ENCODE data around the gene B3GAT1.

B3GAT1 gene

GRCh38 chr11:134441281-134441680 is 29.2 kb upstream of the B3GAT1 start:
- no peak for DNase-seq

GRCh38 chr11:134440851-134441250 is 28.8 kb upstream of the B3GAT1 start:
- no peak for DNase-seq

- no peak for DNase-seq
These were observed 26.8 kb upstream of the B3GAT1 start for GRCh38 chr11:134438542-134439537.

GRCh38 chr11:134437821-134438220 is 25.8 kb upstream of the B3GAT1 start:
- DNase-seq: no peak

DNA sequence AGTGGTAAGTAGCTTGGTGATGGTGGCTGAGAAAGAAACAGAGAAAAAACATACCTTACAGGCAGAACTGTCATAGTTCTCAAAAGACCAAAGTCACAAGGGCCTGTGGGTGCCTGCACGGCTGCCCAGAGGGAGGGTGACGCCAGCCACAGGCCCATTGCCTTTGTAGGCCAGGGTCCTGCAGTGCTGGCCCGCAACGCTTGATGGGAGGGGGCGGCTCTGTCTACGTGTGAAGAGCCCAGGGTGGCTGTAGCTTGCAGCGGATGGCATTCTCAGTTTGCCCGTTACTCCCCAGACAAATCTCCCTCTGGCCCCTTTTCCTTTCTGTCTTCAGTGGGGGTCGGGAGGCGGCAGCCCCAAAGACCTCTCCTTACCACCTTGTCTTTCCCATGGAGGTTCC is 24.7 kb upstream of the B3GAT1 start:
- DNase-seq: no peak

DNA sequence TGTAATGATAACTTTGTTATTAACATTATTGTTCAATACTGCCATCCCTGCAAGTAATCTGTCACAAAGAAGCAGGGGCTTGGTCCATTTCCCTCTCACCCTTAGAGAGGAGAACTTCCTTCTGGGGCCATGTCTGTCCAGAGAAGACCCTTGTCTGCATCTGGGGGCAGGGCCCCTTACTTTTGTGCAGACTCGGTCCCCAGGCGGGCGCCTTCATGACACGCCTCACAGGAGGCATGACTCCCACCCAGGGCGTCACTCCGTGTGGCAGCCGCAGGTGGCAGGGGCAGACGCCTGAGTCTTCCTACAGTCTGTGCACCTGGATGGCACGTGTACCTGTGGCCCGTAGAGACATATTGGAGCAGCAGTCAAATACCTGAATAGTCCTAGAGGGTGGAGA is 21.8 kb upstream of the B3GAT1 start:
- no peak for DNase-seq

DNA sequence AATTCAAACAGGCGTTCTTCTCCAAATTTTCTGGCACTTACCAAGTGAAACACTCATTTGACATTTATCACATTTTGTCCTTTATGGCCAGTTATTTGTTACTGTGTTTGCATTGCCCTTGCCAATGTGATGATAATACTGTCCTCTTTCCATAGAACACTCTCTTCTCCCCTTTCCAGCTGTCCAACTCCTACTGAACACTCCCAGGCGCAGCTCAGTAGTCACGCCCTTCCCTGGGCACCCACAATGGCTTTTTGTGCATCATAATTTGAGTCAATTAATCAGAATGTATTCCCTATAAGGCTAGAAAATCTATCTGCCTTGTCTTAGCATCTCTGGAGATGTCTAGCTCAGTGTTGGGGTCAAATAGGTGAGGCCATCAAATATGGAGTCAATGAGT is 21.2 kb upstream of the B3GAT1 start:
- no peak for DNase-seq

DNA sequence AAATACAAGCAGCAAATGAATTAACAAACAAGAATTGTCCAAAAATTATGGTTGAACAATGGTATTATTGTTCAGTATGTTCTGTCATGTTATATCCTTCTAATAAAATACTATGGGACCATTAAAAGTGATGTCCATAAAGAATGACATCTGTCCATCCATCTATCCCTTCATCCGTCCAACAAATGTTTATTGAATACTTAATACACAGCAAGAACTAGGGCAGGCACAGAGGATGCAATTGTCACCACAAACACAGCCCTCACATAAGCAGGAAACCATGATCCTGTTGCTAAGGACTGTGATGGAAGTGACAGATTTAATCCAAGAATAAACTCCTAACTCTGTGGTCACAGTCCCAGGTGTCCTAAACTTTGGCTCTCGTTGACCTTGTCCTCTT is 20.7 kb upstream of the B3GAT1 start:
- no peak for DNase-seq

DNA sequence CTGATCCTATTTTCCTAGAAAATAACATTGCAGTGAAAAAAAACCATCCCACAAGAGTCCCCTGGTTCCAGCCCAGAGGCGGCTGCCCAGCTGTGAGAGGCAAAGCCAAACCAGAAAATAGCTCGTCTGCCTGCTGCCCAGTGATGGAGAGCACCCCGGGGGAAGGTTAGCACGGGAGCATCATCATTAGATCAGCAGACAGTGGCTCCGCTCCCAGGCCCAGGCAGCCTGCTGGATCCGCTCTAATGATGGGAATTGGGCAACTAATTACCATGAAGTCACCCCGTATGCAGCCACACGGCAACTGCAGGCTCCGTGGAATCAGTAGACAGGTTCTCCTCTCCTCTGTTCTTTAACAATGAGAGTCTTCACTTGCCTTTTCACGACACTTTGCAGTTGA is 17.1 kb upstream of the B3GAT1 start:
- no peak for DNase-seq

DNA sequence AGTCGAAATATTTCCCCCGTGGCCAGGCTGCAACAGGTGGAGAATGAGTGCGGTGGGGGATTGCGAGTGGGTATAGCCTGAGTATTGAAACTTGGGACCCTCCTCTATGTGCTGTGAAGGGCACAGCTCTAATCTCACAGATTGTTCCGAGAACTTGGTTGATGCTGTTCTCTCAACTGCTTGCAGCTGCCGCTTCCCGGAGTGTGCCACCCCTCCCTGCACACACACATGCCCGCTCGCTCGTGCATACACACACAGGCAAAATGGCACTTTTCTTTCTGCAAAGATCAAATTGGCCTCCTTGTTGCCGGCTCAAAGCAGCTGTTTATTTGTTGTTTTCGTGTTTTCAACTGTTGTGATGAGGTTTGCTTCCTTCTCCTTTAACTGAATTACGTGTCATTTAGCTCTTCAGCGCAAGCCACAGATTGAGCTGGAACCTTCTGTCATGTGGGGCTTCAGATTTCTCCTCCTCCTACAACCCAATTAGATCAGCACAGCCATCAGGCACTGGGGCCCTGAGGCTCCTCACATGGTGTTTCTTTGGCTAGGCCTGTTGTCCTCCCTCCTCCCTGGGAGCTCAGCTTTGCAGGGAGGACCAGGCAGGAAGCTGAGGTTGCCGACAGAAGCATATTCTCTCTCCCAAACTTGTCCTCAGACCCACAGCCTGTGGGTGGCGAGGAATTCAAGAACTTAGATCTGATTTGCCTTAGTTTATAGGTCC is 13.9 kb upstream of the B3GAT1 start:
- DNase-seq: no peak

GRCh38 chr11:134425413-134425812 is 13.4 kb upstream of the B3GAT1 start:
- no peak for DNase-seq

DNA sequence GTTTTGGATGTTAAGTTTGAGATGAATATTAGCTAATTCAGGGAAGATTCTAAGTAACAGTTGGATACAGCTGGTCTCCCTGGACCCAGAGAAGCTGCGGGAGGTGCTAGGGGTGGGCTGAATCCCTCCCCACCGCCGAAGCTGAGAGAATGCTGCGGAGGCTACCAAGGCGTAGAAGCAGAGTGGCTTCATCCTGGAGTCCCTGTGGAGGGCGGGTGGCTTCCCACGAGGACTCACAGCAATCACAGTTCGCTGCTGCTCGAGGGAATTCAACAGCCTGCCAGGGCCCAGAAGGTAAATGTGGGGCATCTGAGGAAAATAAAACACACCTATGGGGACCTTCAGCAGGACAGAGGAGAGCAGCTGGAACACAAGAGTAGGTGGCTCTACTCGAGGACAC is 11.1 kb upstream of the B3GAT1 start:
- DNase-seq: no peak

DNA sequence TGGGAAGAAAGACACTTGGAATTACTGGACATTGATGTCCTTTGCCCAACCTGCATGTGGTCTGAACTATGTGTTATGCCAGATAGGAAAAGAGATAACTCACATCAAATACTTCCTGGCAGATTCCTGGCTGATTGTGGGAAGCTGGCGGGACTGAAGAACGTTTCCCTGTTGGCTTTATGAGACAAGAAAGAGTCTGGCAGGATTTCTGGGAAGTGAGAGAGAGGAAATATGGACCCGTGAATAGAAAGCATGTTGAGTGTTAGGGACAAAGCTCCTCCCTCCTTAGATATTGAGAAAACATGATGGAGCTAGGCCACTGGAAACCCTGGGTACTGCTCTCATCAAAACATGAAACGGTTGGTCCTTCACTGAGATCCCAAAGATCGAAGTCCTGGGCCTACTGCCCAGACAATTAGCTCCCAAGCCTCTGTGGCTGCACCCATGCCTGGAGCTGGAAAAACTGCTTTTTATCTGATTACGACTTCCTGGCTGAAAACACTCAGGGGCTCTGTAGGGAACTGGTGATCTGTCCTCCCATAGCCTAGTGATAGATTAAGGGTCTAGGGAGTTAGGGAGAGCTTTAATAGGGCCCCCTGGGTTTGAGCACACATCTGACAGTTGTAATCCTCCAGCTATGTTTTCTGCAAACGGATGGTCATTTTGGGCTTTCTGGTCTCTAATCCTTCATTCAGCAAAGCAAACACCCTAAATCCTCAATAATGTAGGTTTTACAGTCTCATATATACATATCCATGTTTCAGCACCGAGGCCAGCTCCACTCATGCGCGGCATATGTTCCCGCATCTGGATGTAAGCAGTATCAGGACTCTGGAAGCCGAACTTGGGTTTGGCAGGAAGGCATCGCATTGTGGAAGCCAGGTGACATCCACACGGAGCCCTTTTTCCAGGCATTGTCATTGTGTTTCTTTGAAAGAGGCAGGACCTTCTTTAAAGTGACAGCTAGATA is 6.1 kb upstream of the B3GAT1 start:
- DNase-seq: no peak

- no peak for DNase-seq
These were observed 4.7 kb upstream of the B3GAT1 start for GRCh38 chr11:134416726-134417125.

DNA sequence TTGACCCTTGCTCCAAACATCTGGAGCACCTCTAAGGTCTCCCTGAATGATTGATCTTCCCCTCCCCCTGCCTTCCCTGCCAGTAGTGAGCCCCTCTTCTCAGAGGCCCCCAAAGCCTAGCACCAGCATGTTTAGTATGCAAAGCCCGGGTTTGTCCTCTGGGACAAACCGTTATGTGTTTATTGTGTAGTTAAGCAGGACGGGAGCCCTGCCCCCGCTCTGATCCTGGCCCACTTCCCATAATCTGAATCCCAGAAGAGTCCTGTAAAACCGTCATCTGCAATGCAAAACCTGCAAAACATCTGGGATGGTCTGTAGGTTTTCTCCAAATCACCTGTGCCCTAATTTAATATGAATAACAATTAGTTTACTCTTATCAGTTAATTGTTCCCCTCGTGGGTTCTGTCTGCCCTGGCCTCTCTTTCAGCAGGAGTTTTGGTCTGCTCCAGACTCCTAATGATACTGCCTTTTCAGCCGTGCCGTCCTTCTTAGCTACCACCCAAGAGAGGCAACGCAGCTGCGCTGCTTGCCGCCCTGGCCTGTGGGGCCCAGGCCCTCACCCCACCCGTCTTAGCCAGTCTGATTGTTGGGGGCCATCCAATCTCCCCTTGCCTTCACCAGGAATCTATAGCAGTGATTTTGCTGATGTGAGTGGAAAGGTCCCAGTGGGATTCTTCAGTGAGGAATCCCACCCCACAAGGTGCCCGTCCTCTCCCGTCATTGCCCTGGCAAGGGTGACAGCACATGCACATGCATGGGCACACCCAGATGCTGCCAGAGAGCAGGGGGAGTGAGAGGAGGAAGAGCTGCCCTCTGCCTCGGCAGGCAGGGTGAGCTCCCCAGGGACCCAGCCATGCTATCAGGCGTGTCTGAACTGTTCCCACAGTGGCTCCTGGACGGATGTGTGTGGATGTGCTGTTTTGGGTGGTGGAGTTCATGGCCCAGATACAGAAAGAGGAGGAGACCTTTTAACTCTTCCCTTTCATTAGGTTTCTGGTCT is 3.0 kb upstream of the B3GAT1 start:
- DNase-seq: no peak

DNA sequence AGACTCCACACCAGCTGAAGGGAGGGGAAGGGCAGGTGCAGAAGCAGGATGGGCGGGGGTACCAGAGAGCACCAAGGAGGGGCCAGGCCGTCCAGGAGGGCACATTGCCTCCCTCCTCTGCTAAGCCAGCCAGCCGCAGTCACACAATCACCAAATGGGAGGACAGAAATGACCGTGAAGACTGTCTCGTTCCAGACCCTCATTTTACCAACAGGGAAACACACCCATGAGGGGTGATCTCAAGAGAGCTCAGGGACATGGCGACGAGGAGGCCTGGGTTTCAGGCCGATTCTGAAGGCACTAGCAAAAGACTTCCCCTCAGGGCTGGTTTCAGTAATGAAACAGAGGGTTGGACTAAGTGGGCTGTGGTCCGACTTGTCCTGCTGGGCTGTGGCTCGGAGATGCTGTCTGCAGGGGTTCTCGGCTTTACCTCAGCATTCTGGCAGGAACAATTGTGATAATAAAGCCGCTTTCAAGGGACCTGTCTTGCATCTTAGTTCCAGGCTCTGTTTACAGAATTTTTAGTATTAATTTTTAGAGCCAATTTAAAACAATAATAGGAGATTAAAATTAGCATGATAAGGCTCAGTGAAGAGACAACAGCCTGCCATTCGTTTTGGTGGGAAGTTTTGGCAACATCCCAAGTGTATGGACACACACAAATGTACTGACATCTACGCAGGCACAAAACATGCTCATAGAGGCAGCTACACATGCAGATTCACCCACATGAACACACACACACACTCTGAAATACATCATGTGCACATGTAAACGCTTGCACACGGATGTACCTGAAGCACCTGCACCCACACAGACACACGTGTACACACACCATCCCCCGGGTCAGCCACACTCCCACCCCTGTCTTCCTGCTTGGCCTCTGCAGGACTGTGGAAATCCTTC is 2.0 kb upstream of the B3GAT1 start:
- DNase-seq: no peak

DNA sequence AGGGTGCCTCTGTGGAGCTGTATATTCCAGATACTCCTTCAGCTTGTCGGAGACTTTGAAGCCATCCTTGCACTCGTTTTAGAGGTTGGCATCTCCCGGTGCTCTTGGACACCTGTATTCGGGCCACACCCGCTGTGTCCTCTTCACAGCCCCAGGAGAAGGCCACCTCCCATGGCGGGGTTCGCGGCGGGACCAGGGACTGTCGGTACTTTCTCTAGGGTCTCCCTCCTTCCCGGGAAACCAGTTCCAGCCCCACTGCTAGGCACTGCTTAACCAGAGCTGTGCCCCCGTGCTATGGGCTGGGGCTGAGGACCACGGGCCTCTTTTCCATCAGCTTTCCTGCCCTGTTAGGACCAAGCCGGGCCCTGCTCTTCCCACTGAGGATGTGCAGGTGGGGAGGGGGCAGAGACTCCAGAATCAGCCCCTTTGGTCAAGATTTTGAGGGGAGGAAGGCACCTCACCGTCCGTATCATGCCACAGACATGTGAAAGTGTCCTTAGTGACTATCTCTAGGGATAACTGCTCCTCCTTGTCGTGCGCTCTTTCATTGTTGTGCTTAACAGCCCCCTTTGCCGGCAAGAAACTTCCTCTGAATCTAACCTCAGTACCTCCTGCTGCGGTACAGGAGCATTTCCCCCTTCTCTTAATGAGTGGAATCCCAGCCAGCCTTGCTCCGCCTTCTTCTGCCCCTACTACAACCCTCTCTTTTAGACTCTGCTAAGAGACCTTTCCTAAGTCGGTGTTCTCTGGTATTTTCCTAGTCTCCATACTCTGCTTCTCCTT is 1.2 kb upstream of the B3GAT1 start:
- no peak for DNase-seq

DNA sequence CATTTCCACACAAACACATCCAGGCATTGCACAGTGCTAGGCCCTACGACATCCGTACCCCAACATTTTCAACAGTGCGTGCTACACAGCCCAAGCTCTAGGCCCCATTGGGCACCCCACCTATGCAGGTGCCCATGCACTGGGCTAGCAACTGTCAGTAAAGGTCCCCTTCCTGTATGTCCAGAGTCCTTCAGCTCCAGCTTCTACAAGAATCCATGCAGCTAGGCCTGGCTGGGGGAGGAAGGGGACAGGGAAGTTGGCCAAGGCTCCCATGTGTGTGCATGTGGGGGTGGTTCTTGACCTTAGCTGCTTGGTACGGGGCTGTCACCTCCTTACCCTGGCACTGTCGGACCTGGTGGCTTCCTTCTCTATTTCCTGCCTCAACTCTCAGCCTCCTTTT is 1.3 kb downstream of the B3GAT1 start:
- no peak for DNase-seq

GRCh38 chr11:134409552-134410429 is 2.3 kb downstream of the B3GAT1 start:
- DNase-seq: no peak

All from SIG-M5 (cell line).